ENCODE results near the gene TMEM94. TPM values are rescaled to one million over a fixed set of nuclear protein-coding genes. Genes with fewer than 3 reads are reported as not detected.

TMEM94 gene
- total and polyA plus RNA-seq, 5 donors from 2014 or later = 4.0 to 94.7 (median 7.1) TPM

DNA sequence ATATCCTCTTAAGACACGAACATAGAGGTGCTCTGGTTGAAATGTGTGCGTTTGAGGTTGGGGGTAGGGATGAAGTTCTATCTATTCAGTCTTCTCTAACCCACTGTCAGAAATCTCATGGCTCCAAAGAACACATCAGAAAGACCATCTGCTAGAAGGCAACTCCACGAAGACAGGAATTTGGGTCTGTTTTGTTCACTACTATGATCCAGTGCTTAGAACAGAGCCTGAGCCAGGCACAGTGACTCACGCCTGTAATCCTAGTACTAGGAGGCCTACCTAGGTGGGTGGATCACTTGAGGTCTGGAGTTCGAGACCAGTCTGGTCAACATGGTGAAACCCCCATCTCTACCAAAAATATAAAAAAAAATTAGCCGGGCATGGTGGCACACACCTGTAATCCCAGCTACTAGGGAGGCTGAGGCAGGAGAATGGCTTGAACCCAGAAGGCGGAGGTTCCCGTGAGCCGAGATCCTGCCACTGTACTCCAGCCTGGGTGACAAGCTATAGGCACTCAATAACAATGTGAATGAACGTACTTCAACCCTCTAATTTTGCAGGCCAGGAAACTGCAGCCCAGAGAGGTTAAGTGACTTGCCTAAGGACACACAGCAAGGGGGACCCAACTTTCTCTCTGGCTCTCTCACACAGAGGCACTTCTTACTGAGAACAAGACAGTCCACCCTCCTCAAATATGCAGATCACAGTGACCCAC is 56.6 kb downstream of the TMEM94 start:
- Histone ChIP-seq H3K36me3 (ENCODE audit: control insufficient read depth, insufficient read depth, low read length) (no peaks in the 10 kb centered on the region), H3K27ac (ENCODE audit: insufficient read depth, low read length, poor library complexity, severe bottlenecking) (no peak overlapping the region), H3K4me1 (ENCODE audit: control insufficient read depth, insufficient read depth, low read length, poor library complexity, severe bottlenecking) (peaks cover 26% of the 10 kb centered on the region), H3K4me3 (ENCODE audit: low read depth, low read length) (no peak overlapping the region), H3K27me3 (ENCODE audit: control insufficient read depth, insufficient read depth, low read length) (no peaks in the 10 kb centered on the region), H3K9me3 (ENCODE audit: control insufficient read depth in 2 of 2, low read length in 2 of 2) (no peaks in the 10 kb centered on the region)
- no peak overlapping the region for H3K27ac Mint-ChIP-seq
- H3K4me1 Mint-ChIP-seq = peaks cover 1 to 11% (median 8%) of the 10 kb centered on the region in 4 donors
- no peaks in the 10 kb centered on the region for H3K36me3 Mint-ChIP-seq
- peaks cover 15% of the 10 kb centered on the region for H3K27me3 Mint-ChIP-seq
- H3K9me3 Mint-ChIP-seq = no peaks in the 10 kb centered on the region
- ATAC-seq (ENCODE audit: low read depth in 2 of 2) = no peak
- peak overlapping the region; percentile 41 to 80 (median 62) for H3K4me3 Mint-ChIP-seq
- no peak for DNase-seq

DNA sequence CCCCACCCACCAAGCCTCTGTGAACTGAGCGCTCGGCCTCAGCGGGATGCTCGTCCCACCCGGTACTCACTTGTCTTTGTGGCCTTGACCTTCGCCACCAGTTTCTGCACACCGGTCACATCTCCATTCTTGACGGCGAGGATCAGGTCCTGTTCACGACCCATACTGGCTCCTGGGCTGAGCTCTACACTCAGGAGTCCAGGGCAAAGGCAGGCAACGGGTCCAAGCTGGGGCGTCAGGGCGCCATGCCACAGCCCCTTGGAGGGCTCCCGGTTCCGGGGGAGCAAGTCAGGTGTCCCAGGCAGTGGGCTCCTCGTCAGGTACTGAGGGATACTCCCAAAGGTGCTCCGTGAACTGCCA is 57.2 kb downstream of the TMEM94 start:
- ATAC-seq (ENCODE audit: low read depth in 2 of 2) (no peak), DNase-seq (no peak)
- H3K9me3 Mint-ChIP-seq = no peaks in the 10 kb centered on the region

DNA sequence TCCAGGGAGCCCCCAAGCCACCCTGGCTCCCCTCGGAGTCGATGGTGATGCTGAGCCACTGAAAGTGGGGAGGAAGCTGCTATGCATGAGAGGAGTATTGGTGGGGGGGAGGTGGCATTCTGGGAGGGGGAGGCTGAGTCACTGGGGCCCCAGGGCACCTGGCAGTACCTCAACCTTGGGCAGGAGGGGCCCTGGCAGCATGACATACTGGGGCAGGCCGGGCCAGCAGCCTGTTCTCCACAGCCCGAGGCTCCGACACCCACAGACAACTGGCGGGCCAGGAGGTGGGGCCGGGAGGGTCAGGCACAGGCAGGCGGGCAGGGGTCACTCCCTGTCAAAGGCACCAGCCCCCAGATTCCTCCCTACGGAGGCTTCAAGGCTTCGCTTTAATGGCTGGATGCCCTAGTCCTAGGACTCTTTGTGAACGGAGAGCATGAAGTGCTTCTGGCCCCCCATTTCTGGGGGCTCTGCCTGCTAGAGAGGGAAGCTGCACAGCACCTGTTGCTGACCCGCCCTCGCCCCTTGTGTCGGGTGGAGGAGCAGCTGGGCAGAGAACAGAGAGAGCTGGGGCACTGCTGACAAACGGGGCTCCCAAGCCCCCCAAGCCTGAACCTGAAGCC is 58.0 kb downstream of the TMEM94 start:
- Mint-ChIP-seq H3K27ac (no peak overlapping the region), H3K36me3 (peaks cover 4% of the 10 kb centered on the region), H3K4me3 (peak overlapping the region in 3 of 4 donors; percentile 48 to 74 (median 61)), H3K4me1 (peaks cover 9 to 24% (median 15%) of the 10 kb centered on the region in 4 donors), H3K9me3 (no peaks in the 10 kb centered on the region), H3K27me3 (peaks cover 15% of the 10 kb centered on the region)
- no peaks in the 10 kb centered on the region for H3K9me3 ChIP-seq (ENCODE audit: control insufficient read depth in 2 of 2, low read length in 2 of 2)
- DNase-seq = no peak
- H3K36me3 ChIP-seq (ENCODE audit: control insufficient read depth, insufficient read depth, low read length) = no peaks in the 10 kb centered on the region
- H3K4me3 ChIP-seq (ENCODE audit: low read depth, low read length) = no peak overlapping the region
- ATAC-seq (ENCODE audit: low read depth in 2 of 2) = no peak
- H3K4me1 ChIP-seq (ENCODE audit: control insufficient read depth, insufficient read depth, low read length, poor library complexity, severe bottlenecking) = peaks cover 37% of the 10 kb centered on the region
- no peaks in the 10 kb centered on the region for H3K27me3 ChIP-seq (ENCODE audit: control insufficient read depth, insufficient read depth, low read length)
- no peak overlapping the region for H3K27ac ChIP-seq (ENCODE audit: insufficient read depth, low read length, poor library complexity, severe bottlenecking)

More for the DNA sequence above, 57.2 kb downstream of the TMEM94 start:
- H3K36me3 ChIP-seq (ENCODE audit: control insufficient read depth, insufficient read depth, low read length) = no peaks in the 10 kb centered on the region
- no peak overlapping the region for H3K27ac Mint-ChIP-seq
- no peaks in the 10 kb centered on the region for H3K27me3 ChIP-seq (ENCODE audit: control insufficient read depth, insufficient read depth, low read length)
- no peak overlapping the region for H3K4me3 ChIP-seq (ENCODE audit: low read depth, low read length)
- H3K27ac ChIP-seq (ENCODE audit: insufficient read depth, low read length, poor library complexity, severe bottlenecking) = no peak overlapping the region
- H3K9me3 ChIP-seq (ENCODE audit: control insufficient read depth in 2 of 2, low read length in 2 of 2) = no peaks in the 10 kb centered on the region
- H3K4me1 Mint-ChIP-seq = peaks cover 7 to 17% (median 14%) of the 10 kb centered on the region in 4 donors
- H3K27me3 Mint-ChIP-seq = peaks cover 15% of the 10 kb centered on the region
- H3K36me3 Mint-ChIP-seq = peaks cover 3% of the 10 kb centered on the region
- peak overlapping the region in 3 of 4 donors; percentile 41 to 77 (median 48) for H3K4me3 Mint-ChIP-seq
- H3K4me1 ChIP-seq (ENCODE audit: control insufficient read depth, insufficient read depth, low read length, poor library complexity, severe bottlenecking) = peaks cover 32% of the 10 kb centered on the region

DNA sequence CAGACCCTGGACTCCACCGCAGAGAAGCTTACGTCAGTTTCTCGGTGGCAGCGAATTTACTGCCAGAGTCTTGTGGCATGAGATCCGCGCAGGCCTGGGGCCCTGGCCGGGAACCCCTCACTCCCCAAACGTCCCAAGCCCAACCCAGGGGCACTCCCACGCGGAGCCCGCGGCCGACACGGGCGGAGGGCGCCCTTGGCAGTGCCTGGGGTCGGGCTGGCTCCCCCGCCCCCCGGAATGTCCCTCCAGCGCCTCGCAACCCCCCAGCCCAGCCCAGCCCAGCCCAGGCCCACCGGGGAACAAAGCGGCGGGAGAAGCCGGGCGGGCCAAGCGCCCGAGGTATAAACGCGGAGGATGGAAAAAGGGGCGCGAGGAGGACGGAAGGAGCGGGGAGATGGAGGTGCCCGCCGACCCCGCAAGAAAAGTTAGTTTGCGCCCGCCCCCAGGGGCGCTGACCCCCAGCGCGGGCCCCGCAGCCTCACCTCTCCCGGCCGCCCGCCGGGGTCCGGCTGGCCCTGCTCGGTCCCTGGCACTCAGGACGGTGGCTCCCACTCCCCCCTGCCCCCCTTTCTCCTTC is 58.6 kb downstream of the TMEM94 start:
- Histone ChIP-seq H3K36me3 (ENCODE audit: control insufficient read depth, insufficient read depth, low read length) (no peaks in the 10 kb centered on the region), H3K27me3 (ENCODE audit: control insufficient read depth, insufficient read depth, low read length) (no peaks in the 10 kb centered on the region), H3K4me1 (ENCODE audit: control insufficient read depth, insufficient read depth, low read length, poor library complexity, severe bottlenecking) (peaks cover 37% of the 10 kb centered on the region), H3K27ac (ENCODE audit: insufficient read depth, low read length, poor library complexity, severe bottlenecking) (no peak overlapping the region), H3K4me3 (ENCODE audit: low read depth, low read length) (no peak overlapping the region), H3K9me3 (ENCODE audit: control insufficient read depth in 2 of 2, low read length in 2 of 2) (no peaks in the 10 kb centered on the region)
- Mint-ChIP-seq H3K4me1 (peaks cover 9 to 27% (median 15%) of the 10 kb centered on the region in 4 donors), H3K27ac (no peak overlapping the region), H3K9me3 (no peaks in the 10 kb centered on the region), H3K36me3 (peaks cover 4% of the 10 kb centered on the region), H3K4me3 (peak overlapping the region in 3 of 4 donors; percentile 27 to 61 (median 48)), H3K27me3 (peaks cover 15% of the 10 kb centered on the region)
- no peak for DNase-seq
- no peak for ATAC-seq (ENCODE audit: low read depth in 2 of 2)

DNA sequence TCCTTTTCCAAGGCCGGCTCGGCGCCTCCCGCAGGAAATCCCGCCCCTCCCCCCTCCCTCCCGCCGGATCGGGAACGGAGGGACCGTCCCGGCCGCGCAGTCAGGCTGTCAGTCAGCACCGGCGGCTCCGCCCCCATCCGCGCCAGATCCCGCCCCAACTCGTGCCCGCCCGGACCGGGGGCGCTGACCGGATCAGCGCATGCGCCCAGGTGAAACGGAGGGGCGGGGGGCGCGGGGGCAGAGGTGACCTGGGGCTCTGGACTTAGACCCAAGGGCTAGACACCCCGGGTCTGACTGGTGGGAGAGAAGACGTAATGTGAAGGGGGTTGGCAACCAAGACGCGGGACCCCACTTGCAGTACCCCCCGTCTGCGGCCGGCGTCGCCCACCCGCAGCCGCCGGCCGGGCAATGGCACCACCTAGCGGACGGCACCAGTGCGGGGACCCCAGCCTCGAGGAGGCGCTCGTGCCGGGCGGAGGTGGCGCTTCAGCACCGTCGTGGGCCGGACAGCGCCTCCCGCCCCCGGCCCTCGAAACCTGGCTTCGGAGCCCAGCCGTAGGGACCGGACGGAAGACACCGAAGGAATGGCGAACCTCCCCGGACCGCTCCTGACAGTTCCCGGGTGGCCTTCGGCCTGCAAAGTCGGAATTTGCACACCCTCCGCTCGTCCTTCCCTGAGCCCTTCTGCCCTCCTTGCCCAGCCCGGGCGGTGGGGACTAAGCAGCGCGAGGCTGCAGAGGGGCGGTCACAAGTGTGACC is 59.2 kb downstream of the TMEM94 start, which contains the start of gene CASKIN2:
CASKIN2 (minus strand) TSS at position 42 of the 759 bp plus-strand sequence. CDS start 1,733 bp downstream, outside the sequence.
- H3K4me3 ChIP-seq (ENCODE audit: low read depth, low read length) = peak within 1 kb of the TSS; percentile 51
- Mint-ChIP-seq H3K9me3 (no peaks in the 10 kb centered on the region), H3K4me1 (peaks cover 9 to 27% (median 15%) of the 10 kb centered on the region in 4 donors), H3K36me3 (peaks cover 4% of the 10 kb centered on the region), H3K27me3 (peaks cover 15% of the 10 kb centered on the region), H3K27ac (no peak within 1 kb of the TSS), H3K4me3 (peak within 1 kb of the TSS; percentile 77 to 90 (median 84))
- H3K36me3 ChIP-seq (ENCODE audit: control insufficient read depth, insufficient read depth, low read length) = no peaks in the 10 kb centered on the region
- ATAC-seq (ENCODE audit: low read depth in 2 of 2) (peak; percentile 47 to 48), DNase-seq (peak; percentile 58 to 72 (median 69))
- peaks cover 37% of the 10 kb centered on the region for H3K4me1 ChIP-seq (ENCODE audit: control insufficient read depth, insufficient read depth, low read length, poor library complexity, severe bottlenecking)
- H3K27ac ChIP-seq (ENCODE audit: insufficient read depth, low read length, poor library complexity, severe bottlenecking) = no peak within 1 kb of the TSS
- no peaks in the 10 kb centered on the region for H3K27me3 ChIP-seq (ENCODE audit: control insufficient read depth, insufficient read depth, low read length)
- H3K9me3 ChIP-seq (ENCODE audit: control insufficient read depth in 2 of 2, low read length in 2 of 2) = no peaks in the 10 kb centered on the region

DNA sequence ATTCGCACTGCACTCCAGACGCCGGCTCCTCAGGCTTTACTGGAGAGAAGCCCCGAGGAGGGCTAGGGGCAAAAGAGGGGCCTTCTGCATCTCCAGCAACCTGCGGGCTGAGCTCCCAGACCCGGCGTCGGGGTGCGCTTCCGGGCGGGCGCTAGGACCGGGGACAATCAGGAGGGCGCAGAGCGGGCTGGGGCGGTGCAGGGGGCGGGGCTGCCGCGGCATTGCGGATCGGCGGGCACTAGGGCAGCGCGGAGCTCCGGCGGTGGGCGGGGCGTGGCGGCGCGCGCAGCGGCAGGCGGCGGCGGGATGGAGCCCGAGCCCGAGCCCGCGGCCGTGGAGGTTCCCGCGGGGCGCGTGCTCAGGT is 59.8 kb downstream of the TMEM94 start, which contains the start of gene TSEN54:
TSEN54 (plus strand) TSS at position 274 of the 364 bp plus-strand sequence; CDS start at position 307, 33 bp downstream.
- Mint-ChIP-seq H3K4me1 (peaks cover 9 to 27% (median 15%) of the 10 kb centered on the region in 4 donors), H3K36me3 (peaks cover 4% of the 10 kb centered on the region), H3K4me3 (peak within 1 kb of the TSS; percentile 77 to 90 (median 86)), H3K27ac (peak within 1 kb of the TSS; percentile 62 to 94 (median 88)), H3K9me3 (no peaks in the 10 kb centered on the region), H3K27me3 (peaks cover 15% of the 10 kb centered on the region)
- Histone ChIP-seq H3K27ac (ENCODE audit: insufficient read depth, low read length, poor library complexity, severe bottlenecking) (peak within 1 kb of the TSS; percentile 58), H3K4me1 (ENCODE audit: control insufficient read depth, insufficient read depth, low read length, poor library complexity, severe bottlenecking) (peaks cover 37% of the 10 kb centered on the region), H3K27me3 (ENCODE audit: control insufficient read depth, insufficient read depth, low read length) (no peaks in the 10 kb centered on the region), H3K9me3 (ENCODE audit: control insufficient read depth in 2 of 2, low read length in 2 of 2) (no peaks in the 10 kb centered on the region), H3K4me3 (ENCODE audit: low read depth, low read length) (peak within 1 kb of the TSS; percentile 77), H3K36me3 (ENCODE audit: control insufficient read depth, insufficient read depth, low read length) (no peaks in the 10 kb centered on the region)
- ATAC-seq (ENCODE audit: low read depth in 2 of 2) (peak; percentile 92 to 93), DNase-seq (peak; percentile 92 to 94 (median 92))

DNA sequence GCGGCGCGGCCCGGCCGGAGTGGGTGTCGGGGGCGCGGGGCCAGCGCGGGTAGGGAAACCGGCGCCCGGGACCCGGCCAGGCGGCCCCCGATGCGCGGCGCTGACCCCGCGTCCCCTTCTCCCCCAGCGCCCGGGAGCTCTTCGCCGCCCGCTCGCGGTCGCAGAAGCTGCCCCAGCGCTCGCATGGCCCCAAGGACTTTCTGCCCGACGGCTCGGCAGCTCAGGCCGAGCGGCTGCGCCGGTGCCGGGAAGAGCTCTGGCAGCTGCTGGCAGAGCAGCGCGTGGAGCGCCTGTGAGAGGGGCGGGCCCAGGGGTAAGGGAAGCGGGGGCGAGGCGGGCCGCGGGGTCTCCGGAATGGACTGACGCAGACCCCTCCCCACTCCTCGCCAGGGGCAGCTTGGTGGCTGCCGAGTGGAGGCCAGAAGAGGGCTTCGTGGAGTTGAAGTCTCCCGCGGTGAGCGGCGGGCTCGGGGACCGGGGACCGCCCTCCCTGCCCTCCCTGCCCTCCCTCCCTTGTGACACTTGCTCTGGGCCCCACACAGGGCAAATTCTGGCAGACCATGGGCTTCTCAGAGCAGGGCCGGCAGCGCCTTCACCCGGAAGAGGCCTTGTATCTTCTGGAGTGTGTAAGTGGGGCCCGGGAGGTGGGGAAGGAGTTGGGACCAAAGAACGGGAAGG is 60.3 kb downstream of the TMEM94 start:
- peak overlapping the region; percentile 62 to 94 (median 88) for H3K27ac Mint-ChIP-seq
- peaks cover 4% of the 10 kb centered on the region for H3K36me3 Mint-ChIP-seq
- H3K4me3 Mint-ChIP-seq = peak overlapping the region; percentile 77 to 90 (median 86)
- no peaks in the 10 kb centered on the region for H3K9me3 Mint-ChIP-seq
- H3K4me1 Mint-ChIP-seq = peaks cover 9 to 27% (median 15%) of the 10 kb centered on the region in 4 donors
- ATAC-seq (ENCODE audit: low read depth in 2 of 2) (no peak), DNase-seq (peak; percentile 28 to 34 (median 32))
- Histone ChIP-seq H3K27ac (ENCODE audit: insufficient read depth, low read length, poor library complexity, severe bottlenecking) (no peak overlapping the region), H3K27me3 (ENCODE audit: control insufficient read depth, insufficient read depth, low read length) (no peaks in the 10 kb centered on the region), H3K4me3 (ENCODE audit: low read depth, low read length) (peak overlapping the region; percentile 77), H3K4me1 (ENCODE audit: control insufficient read depth, insufficient read depth, low read length, poor library complexity, severe bottlenecking) (peaks cover 37% of the 10 kb centered on the region), H3K36me3 (ENCODE audit: control insufficient read depth, insufficient read depth, low read length) (peaks cover 4% of the 10 kb centered on the region), H3K9me3 (ENCODE audit: control insufficient read depth in 2 of 2, low read length in 2 of 2) (no peaks in the 10 kb centered on the region)
- peaks cover 15% of the 10 kb centered on the region for H3K27me3 Mint-ChIP-seq

Measured in CD4-positive, CD25-positive, alpha-beta regulatory T cell (primary cell).